GM21515 (cell line): ENCODE data around the gene RB1.
"Not testable (repeated sequence)": the region's sequence is repeated elsewhere in the genome, so short reads cannot be mapped to it uniquely, and the experiment has no call there.

Experiments
- ATAC-seq: cut with Tn5 transposase; IDR thresholded peaks from one replicate; pipeline ENCODE4 v1.9.1; 2021; ENCODE audit not compliant: unreplicated experiment

RB1 gene

DNA sequence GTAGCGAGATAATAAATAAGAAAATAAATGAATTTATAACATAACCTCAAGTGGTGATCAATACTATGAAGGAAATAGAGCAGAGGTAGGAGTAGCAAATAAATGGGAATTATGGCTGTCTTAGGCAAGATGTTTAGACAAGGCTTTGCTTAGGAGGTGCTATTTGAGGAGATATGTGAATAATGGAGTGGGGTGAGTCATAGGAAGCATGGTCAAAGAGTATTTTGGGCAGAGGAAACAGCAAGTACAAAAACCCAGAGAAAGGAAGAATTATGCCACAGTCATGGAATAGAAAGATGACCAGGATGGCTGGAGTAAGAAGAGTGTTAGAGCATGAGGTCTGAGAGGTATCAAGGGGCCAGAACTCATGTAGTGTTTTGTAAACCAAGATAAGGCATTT, 142.9 kb downstream of the RB1 start:
- no peak for ATAC-seq

GRCh38 chr13:48448285-48448958, 144.9 kb downstream of the RB1 start:
- ATAC-seq = no peak

GRCh38 chr13:48448959-48449614, 145.5 kb downstream of the RB1 start:
- no peak for ATAC-seq

DNA sequence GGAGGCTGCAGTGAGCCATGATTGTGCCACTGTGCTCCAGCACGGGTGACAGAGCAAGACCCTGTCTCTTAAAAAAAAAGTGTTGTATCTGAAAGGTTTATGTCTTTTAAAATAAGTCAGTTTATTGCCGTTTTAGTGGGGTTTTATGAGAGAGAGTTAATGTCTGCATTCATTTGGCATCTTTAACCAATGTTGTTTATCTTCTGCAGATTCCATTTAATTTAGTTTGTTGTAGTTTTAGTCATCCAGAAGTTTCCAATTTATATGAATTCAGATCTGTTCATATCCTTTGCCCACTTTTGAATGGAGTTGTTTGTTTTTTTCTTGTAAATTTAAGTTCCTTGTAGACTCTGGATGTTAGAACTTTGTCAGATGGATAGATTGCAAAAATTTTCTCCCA, 146.1 kb downstream of the RB1 start:
- no peak for ATAC-seq

- ATAC-seq = not testable (repeated sequence)
These were observed 147.6 kb downstream of the RB1 start for GRCh38 chr13:48451196-48451595.

- ATAC-seq = no peak
These were observed 153.0 kb downstream of the RB1 start for GRCh38 chr13:48456546-48456945.

GRCh38 chr13:48457578-48458242, 154.2 kb downstream of the RB1 start:
- ATAC-seq = no peak

DNA sequence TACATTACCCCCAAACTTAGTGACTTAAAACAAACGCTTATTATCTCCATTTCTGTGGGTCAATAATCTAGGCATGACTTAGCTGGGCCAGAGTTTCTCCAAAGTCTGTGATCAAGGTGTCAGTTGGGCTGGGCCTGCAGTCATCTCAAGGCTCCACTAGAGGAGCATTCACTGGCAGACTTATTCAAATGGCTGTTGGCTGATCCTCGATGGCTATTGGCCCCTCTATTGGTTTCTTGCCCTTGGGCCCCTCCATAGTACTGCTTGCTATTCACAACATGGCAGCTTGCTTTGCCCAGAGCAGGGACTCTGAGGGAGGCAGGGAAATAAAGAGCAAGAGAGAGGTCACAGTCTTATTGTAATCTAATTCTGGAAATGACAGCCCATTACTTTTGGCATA, 171.7 kb downstream of the RB1 start:
- no peak for ATAC-seq

GRCh38 chr13:48476215-48476614, 172.7 kb downstream of the RB1 start:
- no peak for ATAC-seq

- no peak for ATAC-seq
These were observed 173.1 kb downstream of the RB1 start for GRCh38 chr13:48476686-48477085.

DNA sequence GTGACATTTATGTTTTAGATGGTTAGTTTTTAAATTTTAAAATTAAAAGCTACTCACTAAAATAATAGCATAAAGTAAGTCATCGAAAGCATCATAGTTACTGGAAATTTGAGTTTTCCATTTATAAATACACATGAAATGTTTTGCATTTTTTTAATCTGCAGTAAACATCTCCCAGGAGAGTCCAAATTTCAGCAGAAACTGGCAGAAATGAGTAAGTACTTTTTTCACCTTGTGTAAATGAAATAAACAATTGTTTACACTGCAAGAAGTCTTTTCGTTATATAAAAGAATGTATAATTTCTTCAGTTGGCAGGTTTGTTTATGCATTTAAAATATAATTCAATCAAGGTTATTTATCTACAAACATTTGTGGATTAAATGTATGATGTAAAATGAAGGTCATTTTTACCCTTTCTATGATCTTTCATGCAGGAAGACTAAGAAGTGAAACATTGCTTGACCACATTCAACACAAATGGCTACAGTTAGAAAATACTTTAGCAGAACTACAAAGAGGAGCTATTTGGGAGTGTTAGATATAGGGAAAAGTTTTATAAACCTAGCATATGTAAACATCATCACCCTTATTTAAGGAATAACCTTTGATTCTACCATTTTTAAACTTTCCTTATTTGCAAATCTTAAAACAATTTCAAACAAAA, 173.8 kb downstream of the RB1 start:
- ATAC-seq = no peak

GRCh38 chr13:48478391-48478790, 174.8 kb downstream of the RB1 start:
- ATAC-seq = no peak

DNA sequence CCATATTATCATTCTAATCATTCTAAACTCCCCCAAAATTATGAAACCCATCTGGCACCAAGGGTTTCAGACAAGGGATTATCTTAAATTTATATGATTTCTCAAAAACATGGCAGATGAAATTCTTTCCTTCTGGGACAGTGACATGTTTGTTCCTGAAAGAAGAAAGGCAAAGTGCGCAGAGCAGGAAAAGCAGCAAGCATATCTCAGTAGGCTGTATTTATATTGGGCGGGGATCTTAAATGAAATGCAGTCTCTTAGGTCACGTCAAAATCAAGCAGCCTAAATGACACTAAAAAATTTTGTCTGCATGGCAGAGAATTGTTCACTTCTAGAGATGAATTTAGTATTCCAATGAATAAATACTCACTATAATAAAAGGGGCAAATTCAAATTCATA, 180.0 kb downstream of the RB1 start:
- ATAC-seq = no peak

DNA sequence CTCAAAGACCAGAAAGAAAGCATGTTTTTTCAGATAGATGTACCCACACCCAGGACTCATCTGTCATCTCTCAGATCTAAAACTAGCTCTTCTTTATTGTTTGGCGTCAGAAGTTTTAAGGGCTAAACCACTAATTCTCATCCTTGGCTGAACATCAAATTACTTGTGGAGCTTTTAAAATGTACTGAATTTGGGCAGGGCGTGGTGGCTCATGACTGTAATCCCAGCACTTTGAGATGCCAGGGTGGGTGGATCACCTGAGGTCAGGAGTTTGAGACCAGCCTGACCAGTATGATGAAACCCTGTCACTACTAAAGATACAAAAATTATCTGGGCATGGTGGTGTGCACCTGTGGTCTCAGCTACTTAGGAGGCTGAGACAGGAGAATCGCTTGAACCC, 181.9 kb downstream of the RB1 start:
- no peak for ATAC-seq

GRCh38 chr13:48486362-48486761, 182.8 kb downstream of the RB1 start:
- ATAC-seq = no peak

DNA sequence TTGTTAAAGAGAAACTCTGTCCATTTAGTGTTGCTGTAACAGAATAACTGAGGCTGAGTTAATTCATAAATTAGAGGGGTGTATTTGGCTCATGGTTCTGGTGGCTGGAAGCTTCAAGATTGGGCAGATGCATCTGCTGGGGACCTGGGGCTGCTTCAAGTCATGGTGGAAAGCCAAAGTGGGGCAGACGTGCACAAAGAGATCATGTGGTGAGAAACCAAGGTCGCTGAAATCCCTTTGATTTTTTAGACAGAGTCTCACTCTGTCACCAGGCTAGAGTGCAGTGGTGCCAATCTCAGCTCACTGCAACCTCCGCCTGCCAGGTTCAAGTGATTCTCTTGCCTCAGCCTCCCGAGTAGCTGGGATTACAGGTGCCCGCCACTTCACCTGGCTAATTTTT, 183.3 kb downstream of the RB1 start:
- no peak for ATAC-seq

DNA sequence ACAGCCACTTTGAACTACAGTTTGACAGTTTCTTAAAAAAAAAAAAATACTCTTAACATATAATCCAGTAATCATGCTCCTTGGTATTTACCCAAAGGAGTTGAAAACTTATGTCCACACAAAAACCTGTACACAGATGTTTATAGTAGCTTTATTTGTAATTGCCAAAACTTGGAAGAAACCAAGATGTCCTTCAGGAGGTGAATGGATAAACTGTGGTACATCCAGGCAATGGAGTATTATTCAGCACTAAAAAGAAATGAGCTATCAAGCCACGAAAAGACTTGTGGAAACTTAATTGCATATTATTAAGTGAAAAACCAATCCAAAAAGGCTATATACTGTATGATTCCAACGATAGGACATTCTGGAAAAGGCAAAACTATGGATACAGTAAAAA, 184.4 kb downstream of the RB1 start:
- ATAC-seq = no peak

DNA sequence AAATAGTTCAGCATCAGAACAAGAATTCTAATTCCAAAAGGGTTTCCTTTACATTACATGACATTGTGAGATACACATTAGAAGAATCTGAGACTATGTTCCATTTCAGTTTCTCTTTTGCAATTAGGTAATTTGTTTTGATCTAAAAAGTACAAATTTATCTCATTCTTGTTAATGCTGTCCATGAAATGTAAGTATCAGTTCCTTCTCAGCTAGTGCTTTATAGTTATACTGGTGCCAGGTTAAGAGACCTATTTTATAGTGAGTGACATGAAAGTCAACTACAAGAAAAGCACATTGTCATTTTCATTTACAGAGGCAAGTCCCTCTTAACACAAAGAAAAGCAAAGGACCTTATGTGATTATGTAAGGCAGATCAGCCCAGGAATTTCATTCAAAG, 185.4 kb downstream of the RB1 start:
- ATAC-seq = no peak

DNA sequence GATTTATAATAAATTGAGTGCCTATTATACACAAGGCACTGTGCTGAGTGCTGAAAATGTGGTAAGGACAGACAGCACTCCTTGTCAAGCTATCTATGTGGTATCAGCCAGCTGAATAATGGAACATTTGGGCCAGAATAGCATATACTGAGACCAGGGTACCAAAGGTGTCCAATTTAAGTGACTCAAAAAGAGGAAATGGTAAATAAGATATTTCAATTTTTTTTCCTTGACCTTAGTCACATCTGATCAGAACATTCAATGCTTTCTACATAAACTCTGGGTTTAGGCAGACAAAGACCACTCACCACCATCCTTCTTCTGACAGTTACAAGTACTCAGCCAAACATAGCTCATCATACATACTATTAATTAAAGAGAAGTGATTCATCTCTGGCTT, 186.1 kb downstream of the RB1 start:
- no peak for ATAC-seq

DNA sequence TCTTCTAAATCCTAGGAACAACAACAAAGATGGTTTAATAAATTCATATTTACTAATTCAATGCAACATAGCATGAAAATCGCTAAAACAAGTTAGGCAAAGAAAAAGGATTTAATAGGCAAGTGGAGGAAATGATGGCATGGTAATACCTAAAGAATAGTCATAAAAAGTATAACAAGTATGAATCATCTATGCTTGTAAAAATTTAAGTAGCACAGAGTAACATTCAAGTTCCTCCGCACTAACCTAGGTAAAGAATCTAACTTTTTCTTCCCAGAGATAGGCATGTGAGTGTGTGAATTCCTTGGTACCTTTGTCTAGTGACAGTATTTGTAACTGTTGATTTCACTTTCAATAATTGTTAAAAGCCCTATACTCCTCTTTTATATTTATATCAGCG, 186.7 kb downstream of the RB1 start:
- ATAC-seq = no peak

- ATAC-seq = no peak
These were observed 188.0 kb downstream of the RB1 start for GRCh38 chr13:48491423-48492095.
